RWPE1 (cell line): Measurements from ENCODE around the gene RCN2.

Source experiments
- CTCF ChIA-PET: fragments of 350-600 bp; sonication (Branson Sonifier 250); formaldehyde crosslinking; extraction: SDS; loops from one replicate; lab custom pipeline; 2021; lab: Yijun Ruan, JAX
- POLR2A ChIA-PET: fragments of 400-600 bp; formaldehyde crosslinking; extraction: SDS; loops from one replicate; lab custom pipeline; 2020; ENCODE audit warnings: antibody characterized with exemption; ENCODE audit not compliant: low non-redundant PET; lab: Yijun Ruan, JAX
- DNase-seq: peaks from one replicate; pipeline ENCODE4 v3.0.0; 2012; ENCODE audit warnings: low spot score
- H3K27ac ChIP-seq: fragments of 450-650 bp; 2 replicates; pipeline ENCODE4 v1.5.1; 2017
- TF ChIP-seq, protein P1 (sequence below): fragments of 450-650 bp; conservative IDR thresholded peaks from 2 replicates; pipeline ENCODE4 v1.5.1; 2017; ENCODE audit warnings: low read depth, mild to moderate bottlenecking

Gene RCN2

DNA sequence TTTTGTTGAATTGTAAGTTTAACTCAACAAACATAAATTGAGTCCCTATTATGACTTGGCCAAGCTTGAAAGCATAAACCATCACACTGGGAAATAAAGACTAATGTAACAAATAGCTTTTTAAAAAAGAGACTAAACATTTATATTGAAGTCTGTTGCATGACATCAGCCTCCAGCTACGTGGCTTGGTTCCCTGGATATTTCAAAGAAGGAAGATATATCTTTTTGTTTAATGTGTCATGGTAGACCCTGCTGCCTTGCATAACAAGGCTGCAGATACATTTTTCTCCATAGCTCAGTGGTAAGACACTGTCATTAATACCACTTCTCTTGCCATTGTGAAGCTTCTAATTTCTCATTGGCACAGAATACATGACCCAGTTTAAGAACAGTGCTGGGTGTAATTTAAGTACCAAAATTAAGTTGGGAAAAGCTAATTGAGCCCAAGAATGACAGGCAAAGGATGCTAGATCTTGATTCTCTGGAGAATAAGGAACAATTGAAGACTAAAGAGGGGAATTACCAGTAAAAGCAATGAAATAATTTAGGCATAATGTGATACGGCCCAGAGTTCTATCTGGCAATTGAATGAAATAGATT, 14.0 kb downstream of the RCN2 start:
- ChIA-PET CTCF (no interaction called here), POLR2A (no interaction called here)
- DNase-seq: no peak
- TF ChIP-seq, protein P1, sequence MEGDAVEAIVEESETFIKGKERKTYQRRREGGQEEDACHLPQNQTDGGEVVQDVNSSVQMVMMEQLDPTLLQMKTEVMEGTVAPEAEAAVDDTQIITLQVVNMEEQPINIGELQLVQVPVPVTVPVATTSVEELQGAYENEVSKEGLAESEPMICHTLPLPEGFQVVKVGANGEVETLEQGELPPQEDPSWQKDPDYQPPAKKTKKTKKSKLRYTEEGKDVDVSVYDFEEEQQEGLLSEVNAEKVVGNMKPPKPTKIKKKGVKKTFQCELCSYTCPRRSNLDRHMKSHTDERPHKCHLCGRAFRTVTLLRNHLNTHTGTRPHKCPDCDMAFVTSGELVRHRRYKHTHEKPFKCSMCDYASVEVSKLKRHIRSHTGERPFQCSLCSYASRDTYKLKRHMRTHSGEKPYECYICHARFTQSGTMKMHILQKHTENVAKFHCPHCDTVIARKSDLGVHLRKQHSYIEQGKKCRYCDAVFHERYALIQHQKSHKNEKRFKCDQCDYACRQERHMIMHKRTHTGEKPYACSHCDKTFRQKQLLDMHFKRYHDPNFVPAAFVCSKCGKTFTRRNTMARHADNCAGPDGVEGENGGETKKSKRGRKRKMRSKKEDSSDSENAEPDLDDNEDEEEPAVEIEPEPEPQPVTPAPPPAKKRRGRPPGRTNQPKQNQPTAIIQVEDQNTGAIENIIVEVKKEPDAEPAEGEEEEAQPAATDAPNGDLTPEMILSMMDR: no peak
- H3K27ac ChIP-seq: no peak overlapping the region

DNA sequence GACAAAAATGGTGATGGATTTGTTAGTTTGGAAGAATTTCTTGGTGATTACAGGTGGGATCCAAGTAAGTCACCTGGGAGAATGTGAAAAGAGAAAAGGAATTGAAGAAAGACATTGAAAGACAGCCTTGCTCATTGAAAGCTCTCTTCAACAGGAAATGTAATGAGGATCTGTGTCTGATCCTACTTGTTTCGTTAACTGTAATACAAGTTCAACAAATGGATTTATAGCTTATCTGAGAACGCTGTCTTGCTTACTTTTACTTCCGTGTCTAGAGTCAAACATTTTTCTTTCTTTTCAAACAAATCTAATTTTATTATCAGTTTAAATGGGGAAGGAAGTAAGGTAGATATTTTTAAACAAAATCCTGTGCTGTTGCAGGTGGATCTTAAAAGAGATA, 15.9 kb downstream of the RCN2 start:
- ChIA-PET POLR2A (no interaction called here), CTCF (interaction anchor here (0.7 kb wide), 1 partner anchor 294 kb away, joined by 3 read pairs; no protein-coding TSS in a partner anchor)
- TF ChIP-seq, protein P1: no peak
- H3K27ac ChIP-seq: no peak overlapping the region
- no peak for DNase-seq

DNA sequence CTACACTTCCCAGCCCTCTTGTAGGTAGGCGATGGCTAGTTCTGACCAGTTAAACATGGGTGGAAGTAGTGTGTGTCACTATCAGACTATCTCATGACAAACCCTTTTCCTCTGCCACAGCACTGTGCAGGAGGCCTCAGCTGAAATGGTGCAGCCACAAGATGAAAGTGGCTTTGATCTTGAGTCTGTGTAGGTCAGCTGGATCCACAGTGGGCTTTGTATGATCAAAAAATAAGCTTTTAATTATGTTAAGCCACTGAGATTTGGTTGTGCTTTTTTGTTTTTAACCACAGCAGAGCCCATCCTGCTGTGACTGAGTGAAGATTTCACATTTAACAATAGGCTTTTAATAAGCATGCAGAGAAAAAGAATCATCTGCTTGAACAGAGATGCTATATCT, 19.7 kb downstream of the RCN2 start:
- no peak for DNase-seq
- CTCF ChIA-PET: no interaction called here
- H3K27ac ChIP-seq: no peak overlapping the region
- POLR2A ChIA-PET: no interaction called here
- TF ChIP-seq, protein P1: no peak

DNA sequence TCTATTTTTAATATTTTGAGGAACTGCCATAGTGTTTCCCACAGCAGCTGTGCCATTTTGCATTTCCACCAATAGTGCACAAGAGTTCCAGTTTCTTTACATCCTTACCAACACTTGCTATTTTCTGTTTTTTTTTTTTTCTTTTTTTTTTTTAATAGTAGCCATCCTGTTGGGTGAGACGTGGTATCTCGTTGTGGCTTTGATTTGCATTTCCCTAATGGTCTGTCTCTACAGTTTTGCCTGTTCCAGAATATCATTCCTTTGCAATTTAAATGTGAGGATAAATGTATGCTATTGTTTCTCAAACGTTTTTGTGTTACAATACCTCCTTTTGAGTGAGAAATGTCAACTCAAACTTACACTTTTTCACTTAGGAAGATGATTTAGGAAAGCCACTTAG, 22.4 kb downstream of the RCN2 start:
- CTCF ChIA-PET: interaction anchor here (0.6 kb wide), 1 partner anchor 10 kb away, joined by 3 read pairs; no protein-coding TSS in a partner anchor
- H3K27ac ChIP-seq: no peak overlapping the region
- POLR2A ChIA-PET: no interaction called here
- no peak for DNase-seq
- TF ChIP-seq, protein P1: no peak

DNA sequence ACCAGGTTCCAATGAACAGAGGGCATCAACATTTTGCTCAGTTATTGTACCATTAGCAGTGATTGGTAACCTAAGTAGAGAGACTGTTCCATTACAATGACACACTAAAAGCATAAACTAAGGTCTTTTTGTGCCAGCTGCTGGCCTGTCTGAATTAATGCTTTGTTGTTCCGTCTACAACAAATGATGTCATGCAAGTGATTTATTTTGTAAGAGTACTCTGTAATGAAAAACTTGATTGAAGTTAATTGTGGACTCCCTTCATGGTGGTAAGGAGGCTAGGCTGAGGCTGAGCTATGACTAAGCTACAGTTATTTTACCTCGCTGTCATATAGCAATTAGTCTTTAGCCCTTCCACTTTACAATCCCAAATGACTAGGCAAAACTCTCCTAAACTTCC, 23.2 kb downstream of the RCN2 start:
- CTCF ChIA-PET: no interaction called here
- no peak overlapping the region for H3K27ac ChIP-seq
- TF ChIP-seq, protein P1: no peak
- DNase-seq: no peak
- POLR2A ChIA-PET: interaction anchor here (0.5 kb wide), 1 partner anchor 382 kb away, joined by 3 read pairs; no protein-coding TSS in a partner anchor

DNA sequence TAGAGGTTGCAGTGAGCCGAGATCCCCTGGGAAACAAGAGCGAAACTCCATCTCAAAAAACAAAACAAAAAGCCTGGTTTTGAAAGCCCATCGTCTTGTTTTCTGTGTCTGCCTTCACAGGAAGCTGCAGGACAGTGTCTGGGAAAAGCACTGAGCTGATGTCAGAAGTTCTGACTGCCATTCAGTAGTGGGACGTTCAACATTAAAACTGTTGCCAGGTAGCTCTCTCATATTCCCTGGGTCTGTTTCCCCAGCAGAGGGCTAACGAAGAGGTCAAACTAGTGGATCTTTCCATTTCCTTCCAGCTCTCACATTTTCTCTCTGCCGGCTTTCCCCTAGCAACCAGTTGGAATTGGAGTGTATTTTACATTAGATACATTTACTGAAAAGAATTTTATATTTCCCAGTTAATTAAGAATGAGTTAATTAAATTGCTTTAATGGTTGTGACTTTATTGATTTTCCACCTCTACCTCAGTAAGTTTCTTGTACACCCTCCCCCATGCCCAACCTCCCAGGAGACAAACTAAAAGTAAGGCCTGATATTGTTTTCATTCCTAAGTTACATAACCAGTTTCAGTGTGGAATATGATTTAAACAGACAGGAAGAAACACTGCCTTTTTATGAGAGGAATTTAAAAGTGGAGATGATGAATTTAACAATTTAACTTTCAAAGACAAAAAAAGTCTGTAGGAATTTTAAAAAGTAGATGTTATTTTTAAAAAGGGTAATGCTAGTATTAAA, 29.9 kb downstream of the RCN2 start:
- ChIA-PET POLR2A (no interaction called here), CTCF (no interaction called here)
- no peak overlapping the region for H3K27ac ChIP-seq
- DNase-seq: no peak
- TF ChIP-seq, protein P1: no peak
